K562 (cell line): ENCODE measurements around the gene ZNF410.

ENCODE experiments used
- NR2C2 ChIP-seq, 2 experiments: fragments of 200-800 bp in 1 of 2; sonication (Bioruptor generic) in 1 of 2; sonication (generic) in 1 of 2; formaldehyde crosslinking in 1 of 2; IDR thresholded peaks; 2 replicates each; pipeline versions ENCODE4 v1.6.1 to v1.8.0; 2016 to 2022; ENCODE audit warnings: mild to moderate bottlenecking in 1 of 2, missing compliant biosample characterization in 1 of 2, missing genetic modification characterization in 1 of 2, missing genetic modification reagents in 1 of 2
- YY1 ChIP-seq, 3 experiments: IDR thresholded peaks; 2 replicates each; pipeline ENCODE4 v1.6.1; 2011; ENCODE audit warnings: low read length in 2 of 3, mild to moderate bottlenecking in 2 of 3, moderate library complexity in 2 of 3, borderline replicate concordance in 1 of 3, control low read depth in 1 of 3, low read depth in 1 of 3; ENCODE audit not compliant: insufficient read depth in 3 of 3, insufficient replicate concordance in 2 of 3, control insufficient read depth in 1 of 3, insufficient read length in 1 of 3; ENCODE audit errors: extremely low read depth in 1 of 3
- ZBTB33 ChIP-seq: sonication (generic); formaldehyde crosslinking; IDR thresholded peaks from 2 replicates; pipeline ENCODE4 v1.8.1; 2023; ENCODE audit warnings: mild to moderate bottlenecking, missing genetic modification reagents

- TF ChIP-seq ZBTB33 (CRISPR knock-in tag) (no peak), NR2C2 (CRISPR knock-in tag; IDR thresholded peaks at IDR 0.05) (no peak), NR2C2 (tag; IDR thresholded peaks at IDR 0.05) (no peak), YY1 (IDR thresholded peaks at IDR 0.05; ENCODE audit: borderline replicate concordance in 1 of 3, control insufficient read depth in 1 of 3, extremely low read depth in 1 of 3, insufficient read depth in 3 of 3, insufficient read length in 1 of 3, insufficient replicate concordance in 2 of 3, low read depth in 1 of 3, low read length in 2 of 3) (no peak)
These were observed 9.3 kb downstream of the ZNF410 start for GRCh38 chr14:73895939-73896338.
